Measurements from ENCODE around the gene CCDC142.

DNA sequence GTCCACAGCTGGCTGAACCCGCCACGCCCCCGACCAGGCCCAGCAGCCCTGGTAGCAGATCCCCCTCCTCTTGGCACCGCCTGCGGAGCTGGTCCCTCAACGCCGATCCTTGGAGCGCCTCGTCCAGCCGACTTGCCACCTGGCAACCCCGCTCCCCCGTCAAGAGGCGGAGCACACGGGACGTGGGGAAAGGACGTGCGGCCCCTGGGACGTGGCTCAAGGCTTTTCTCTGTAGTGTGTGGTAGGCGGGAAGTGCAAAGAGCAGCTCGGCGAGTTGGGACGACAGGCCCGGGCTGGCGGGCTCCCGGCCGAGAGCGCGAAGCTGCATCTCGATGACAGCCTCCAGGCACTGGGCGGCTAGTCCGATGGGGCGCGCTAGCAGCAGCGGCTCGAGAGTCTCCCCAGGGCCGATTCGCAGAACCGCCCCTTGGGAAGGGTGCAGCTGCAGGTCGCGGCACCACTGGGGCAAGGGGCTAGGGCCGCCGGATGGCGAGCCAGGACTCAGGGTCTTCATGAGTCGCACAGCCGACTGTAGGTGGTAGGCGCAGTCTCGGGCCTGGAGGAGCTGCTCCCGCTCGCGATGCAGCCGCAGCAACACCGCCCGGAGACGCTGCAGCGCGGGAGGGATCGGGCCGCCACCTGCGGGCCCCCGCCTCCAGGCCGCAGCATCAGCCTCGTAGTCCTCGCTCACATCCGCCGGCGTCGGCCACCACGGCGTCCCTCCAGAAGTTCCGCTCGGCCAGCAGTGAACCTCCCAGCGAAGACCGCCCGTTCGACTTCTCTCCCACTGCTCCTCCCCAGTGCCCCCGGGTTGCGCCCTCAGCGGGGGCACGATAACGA lies 617 bp downstream of the CCDC142 start:
- TF ChIP-seq, protein P1, sequence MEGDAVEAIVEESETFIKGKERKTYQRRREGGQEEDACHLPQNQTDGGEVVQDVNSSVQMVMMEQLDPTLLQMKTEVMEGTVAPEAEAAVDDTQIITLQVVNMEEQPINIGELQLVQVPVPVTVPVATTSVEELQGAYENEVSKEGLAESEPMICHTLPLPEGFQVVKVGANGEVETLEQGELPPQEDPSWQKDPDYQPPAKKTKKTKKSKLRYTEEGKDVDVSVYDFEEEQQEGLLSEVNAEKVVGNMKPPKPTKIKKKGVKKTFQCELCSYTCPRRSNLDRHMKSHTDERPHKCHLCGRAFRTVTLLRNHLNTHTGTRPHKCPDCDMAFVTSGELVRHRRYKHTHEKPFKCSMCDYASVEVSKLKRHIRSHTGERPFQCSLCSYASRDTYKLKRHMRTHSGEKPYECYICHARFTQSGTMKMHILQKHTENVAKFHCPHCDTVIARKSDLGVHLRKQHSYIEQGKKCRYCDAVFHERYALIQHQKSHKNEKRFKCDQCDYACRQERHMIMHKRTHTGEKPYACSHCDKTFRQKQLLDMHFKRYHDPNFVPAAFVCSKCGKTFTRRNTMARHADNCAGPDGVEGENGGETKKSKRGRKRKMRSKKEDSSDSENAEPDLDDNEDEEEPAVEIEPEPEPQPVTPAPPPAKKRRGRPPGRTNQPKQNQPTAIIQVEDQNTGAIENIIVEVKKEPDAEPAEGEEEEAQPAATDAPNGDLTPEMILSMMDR (conservative IDR thresholded peaks at IDR 0.05; ENCODE audit: low read depth, low read length) = no peak
- TF ChIP-seq EZH2 (IDR thresholded peaks at IDR 0.05; ENCODE audit: borderline replicate concordance, low read depth, low read length, poor library complexity, severe bottlenecking) = no peak
